ENCODE measurements around the gene ACO1.
"Not testable (repeated sequence)": the region's sequence is repeated elsewhere in the genome, so short reads cannot be mapped to it uniquely, and the experiment has no call there.

Gene ACO1

GRCh38 chr9:32384364-32385151 lies at the start of gene ACO1:
TSS of gene ACO1 (plus strand) at chr9:32384643. CDS start at chr9:32405507, 20,864 bp downstream.
- peak; percentile 64 to 69 for DNase-seq (ENCODE audit: low read depth in 2 of 2)

GRCh38 chr9:32334916-32335895 lies 49.2 kb upstream of the ACO1 start:
- no peak for DNase-seq (ENCODE audit: low read depth in 2 of 2)

GRCh38 chr9:32339424-32339823 lies 45.0 kb upstream of the ACO1 start:
- no peak for DNase-seq (ENCODE audit: low read depth in 2 of 2)

GRCh38 chr9:32340361-32340760 lies 44.1 kb upstream of the ACO1 start:
- DNase-seq (ENCODE audit: low read depth in 2 of 2) = no peak

- DNase-seq (ENCODE audit: low read depth in 2 of 2) = no peak
Measured at GRCh38 chr9:32344551-32345182, 39.8 kb upstream of the ACO1 start.

- no peak for DNase-seq (ENCODE audit: low read depth in 2 of 2)
Measured at GRCh38 chr9:32345243-32345642, 39.2 kb upstream of the ACO1 start.

- DNase-seq (ENCODE audit: low read depth in 2 of 2) = no peak
Measured at GRCh38 chr9:32347571-32347970, 36.9 kb upstream of the ACO1 start.

GRCh38 chr9:32348106-32348695 lies 36.2 kb upstream of the ACO1 start:
- DNase-seq (ENCODE audit: low read depth in 2 of 2) = no peak

- DNase-seq (ENCODE audit: low read depth in 2 of 2) = no peak
Measured at GRCh38 chr9:32349013-32349412, 35.4 kb upstream of the ACO1 start.

- DNase-seq (ENCODE audit: low read depth in 2 of 2) = no peak
Measured at GRCh38 chr9:32350682-32351081, 33.8 kb upstream of the ACO1 start.

- no peak for DNase-seq (ENCODE audit: low read depth in 2 of 2)
Measured at GRCh38 chr9:32351845-32352244, 32.6 kb upstream of the ACO1 start.

- DNase-seq (ENCODE audit: low read depth in 2 of 2) = not testable (repeated sequence)
Measured at GRCh38 chr9:32353476-32353875, 31.0 kb upstream of the ACO1 start.

- no peak for DNase-seq (ENCODE audit: low read depth in 2 of 2)
Measured at GRCh38 chr9:32359452-32359851, 25.0 kb upstream of the ACO1 start.

GRCh38 chr9:32360983-32361673 lies 23.3 kb upstream of the ACO1 start:
- DNase-seq (ENCODE audit: low read depth in 2 of 2) = no peak

GRCh38 chr9:32371279-32371678 lies 13.2 kb upstream of the ACO1 start:
- no peak for DNase-seq (ENCODE audit: low read depth in 2 of 2)

- DNase-seq (ENCODE audit: low read depth in 2 of 2) = no peak
Measured at GRCh38 chr9:32371679-32372078, 12.8 kb upstream of the ACO1 start.

GRCh38 chr9:32376285-32376684 lies 8.2 kb upstream of the ACO1 start:
- no peak for DNase-seq (ENCODE audit: low read depth in 2 of 2)

- peak in 1 of 2 donors; percentile 19 for DNase-seq (ENCODE audit: low read depth in 2 of 2)
Measured at GRCh38 chr9:32378496-32378895, 5.9 kb upstream of the ACO1 start.

- peak; percentile 13 to 21 for DNase-seq (ENCODE audit: low read depth in 2 of 2)
Measured at GRCh38 chr9:32378993-32379729, 5.3 kb upstream of the ACO1 start.

- DNase-seq (ENCODE audit: low read depth in 2 of 2) = no peak
Measured at GRCh38 chr9:32380944-32381343, 3.5 kb upstream of the ACO1 start.

All from activated CD8-positive, alpha-beta memory T cell treated with anti-CD3 and anti-CD28 coated beads for 4 hours (primary cell).